ENCODE measurements around the gene SLC26A9.

- TF ChIP-seq, protein P1, sequence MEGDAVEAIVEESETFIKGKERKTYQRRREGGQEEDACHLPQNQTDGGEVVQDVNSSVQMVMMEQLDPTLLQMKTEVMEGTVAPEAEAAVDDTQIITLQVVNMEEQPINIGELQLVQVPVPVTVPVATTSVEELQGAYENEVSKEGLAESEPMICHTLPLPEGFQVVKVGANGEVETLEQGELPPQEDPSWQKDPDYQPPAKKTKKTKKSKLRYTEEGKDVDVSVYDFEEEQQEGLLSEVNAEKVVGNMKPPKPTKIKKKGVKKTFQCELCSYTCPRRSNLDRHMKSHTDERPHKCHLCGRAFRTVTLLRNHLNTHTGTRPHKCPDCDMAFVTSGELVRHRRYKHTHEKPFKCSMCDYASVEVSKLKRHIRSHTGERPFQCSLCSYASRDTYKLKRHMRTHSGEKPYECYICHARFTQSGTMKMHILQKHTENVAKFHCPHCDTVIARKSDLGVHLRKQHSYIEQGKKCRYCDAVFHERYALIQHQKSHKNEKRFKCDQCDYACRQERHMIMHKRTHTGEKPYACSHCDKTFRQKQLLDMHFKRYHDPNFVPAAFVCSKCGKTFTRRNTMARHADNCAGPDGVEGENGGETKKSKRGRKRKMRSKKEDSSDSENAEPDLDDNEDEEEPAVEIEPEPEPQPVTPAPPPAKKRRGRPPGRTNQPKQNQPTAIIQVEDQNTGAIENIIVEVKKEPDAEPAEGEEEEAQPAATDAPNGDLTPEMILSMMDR (IDR thresholded peaks at IDR 0.05; ENCODE audit: low read depth, low read length, poor library complexity, severe bottlenecking): no peak
- no peak for TF ChIP-seq EZH2phosphoT487 (IDR thresholded peaks at IDR 0.05; ENCODE audit: borderline replicate concordance, low read length)
These were observed 16.0 kb downstream of the SLC26A9 start for GRCh38 chr1:205927247-205927646.
